HUES64 (cell line): ENCODE measurements around the gene USP34.
"Not testable (repeated sequence)": the region's sequence is repeated elsewhere in the genome, so short reads cannot be mapped to it uniquely, and the experiment has no call there.

Experiments used
- H3K27ac ChIP-seq: 2 replicates; pipeline ENCODE4 v1.7.0; 2013; ENCODE audit warnings: low read depth, low read length, inconsistent platforms
- H3K27me3 ChIP-seq: 2 replicates; pipeline ENCODE4 v1.6.1; 2013; ENCODE audit warnings: mild to moderate bottlenecking, low read length; ENCODE audit not compliant: insufficient read depth
- H3K36me3 ChIP-seq: 2 replicates; pipeline ENCODE4 v1.6.1; 2013; ENCODE audit warnings: mild to moderate bottlenecking, low read length; ENCODE audit not compliant: insufficient read depth
- H3K4me1 ChIP-seq: 2 replicates; pipeline ENCODE4 v1.6.1; 2013; ENCODE audit warnings: mild to moderate bottlenecking, low read length, moderate library complexity; ENCODE audit not compliant: insufficient read depth
- H3K4me3 ChIP-seq: 2 replicates; pipeline ENCODE4 v1.5.1; 2013; ENCODE audit warnings: mild to moderate bottlenecking, low read length, moderate library complexity
- H3K9ac ChIP-seq: 2 replicates; pipeline ENCODE4 v1.6.1; 2013; ENCODE audit warnings: mild to moderate bottlenecking, low read depth, low read length
- H3K9me3 ChIP-seq: 2 replicates; pipeline ENCODE4 v1.6.1; 2013; ENCODE audit warnings: low read depth, low read length; ENCODE audit not compliant: insufficient read depth
- WGBS: fragments of 150-250, 120-280 bp; methylation state at CpG from one replicate; pipeline ENCODE4 v1.1.7; 2013; ENCODE audit warnings: missing lambda C conversion rate; 5-methylcytosine and 5-hydroxymethylcytosine counted together

USP34 gene

DNA sequence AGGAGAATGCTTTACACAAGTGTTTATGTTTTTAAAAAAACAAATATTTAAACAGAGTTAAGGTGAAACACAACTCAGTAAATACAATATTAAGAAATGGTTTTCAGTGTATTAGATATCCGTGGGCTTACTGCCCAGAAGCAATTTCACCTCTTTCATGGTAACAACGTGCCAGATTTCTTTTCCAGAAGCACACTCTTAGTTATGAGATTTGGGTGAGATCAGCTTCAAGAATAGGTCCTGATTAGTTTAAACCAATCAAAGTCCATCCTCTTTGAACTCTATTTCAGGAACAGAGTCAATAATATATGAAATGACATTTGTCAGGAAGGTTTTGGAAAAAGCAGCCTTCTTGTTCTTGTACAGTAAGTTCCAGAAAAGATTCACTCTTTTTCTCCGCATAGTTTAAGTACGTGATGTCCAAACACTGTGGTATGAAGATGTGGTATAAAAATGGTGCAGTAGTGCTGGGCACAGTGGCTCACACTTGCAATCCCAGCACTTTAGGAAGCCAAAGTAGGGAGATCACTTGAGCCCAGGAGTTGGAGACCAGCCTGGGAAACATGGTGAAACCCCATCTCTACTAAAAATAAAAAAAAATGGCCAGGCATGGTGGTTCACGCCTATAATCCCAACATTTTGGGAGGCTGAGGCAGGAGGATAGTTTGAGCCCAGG lies 14.7 kb downstream of the USP34 start:
- Histone ChIP-seq H3K9ac (no peak overlapping the region), H3K4me1 (no peaks in the 10 kb centered on the region), H3K36me3 (no peaks in the 10 kb centered on the region; the same call in 1 of the 2 replicates), H3K9me3 (no peaks in the 10 kb centered on the region), H3K4me3 (no peak overlapping the region), H3K27me3 (no peaks in the 10 kb centered on the region), H3K27ac (no peak overlapping the region)
- WGBS: 95% methylated on average over 5 of the region's 5 CpGs

- not testable (repeated sequence) for H3K27ac ChIP-seq, H3K36me3 ChIP-seq, H3K9me3 ChIP-seq, H3K9ac ChIP-seq, H3K27me3 ChIP-seq, H3K4me1 ChIP-seq, H3K4me3 ChIP-seq
- 93% methylated on average over 8 of the region's 8 CpGs for WGBS
These were observed 15.9 kb downstream of the USP34 start for GRCh38 chr2:61454972-61455371.

DNA sequence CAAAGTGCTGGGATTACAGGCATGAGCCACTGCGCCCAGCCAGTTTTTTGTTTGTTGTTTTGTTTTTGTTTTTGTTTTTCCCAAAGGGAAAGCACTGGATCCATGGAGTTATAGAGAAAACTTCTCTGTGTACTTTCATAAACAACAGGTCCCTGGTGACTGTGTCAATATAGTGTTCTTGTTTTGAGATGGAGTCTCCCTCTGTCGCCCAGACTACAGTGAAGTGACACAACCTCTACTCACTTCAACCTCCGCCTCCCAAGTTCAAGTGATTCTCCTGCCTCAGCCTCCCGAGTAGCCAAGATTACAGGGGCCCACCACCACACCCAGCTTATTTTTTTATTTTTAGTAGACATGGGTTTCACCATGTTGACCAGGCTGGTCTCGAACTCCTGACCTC lies 16.5 kb downstream of the USP34 start:
- 95% methylated on average over 5 of the region's 5 CpGs for WGBS
- Histone ChIP-seq H3K4me3 (no peak overlapping the region), H3K9ac (no peak overlapping the region), H3K4me1 (no peaks in the 10 kb centered on the region), H3K9me3 (no peaks in the 10 kb centered on the region), H3K36me3 (no peaks in the 10 kb centered on the region), H3K27me3 (no peaks in the 10 kb centered on the region), H3K27ac (no peak overlapping the region)

- no peaks in the 10 kb centered on the region for H3K9me3 ChIP-seq
- H3K27me3 ChIP-seq: no peaks in the 10 kb centered on the region
- no peak overlapping the region for H3K27ac ChIP-seq
- no peaks in the 10 kb centered on the region for H3K4me1 ChIP-seq
- H3K4me3 ChIP-seq: no peak overlapping the region
- no peak overlapping the region for H3K9ac ChIP-seq
- H3K36me3 ChIP-seq: peaks cover 4% of the 10 kb centered on the region
- 84% methylated on average over 8 of the region's 8 CpGs for WGBS
These were observed 18.5 kb downstream of the USP34 start for GRCh38 chr2:61452392-61452791.

GRCh38 chr2:61451178-61451577 lies 19.7 kb downstream of the USP34 start:
- Histone ChIP-seq H3K36me3 (peaks cover 4% of the 10 kb centered on the region), H3K4me1 (no peaks in the 10 kb centered on the region)

DNA sequence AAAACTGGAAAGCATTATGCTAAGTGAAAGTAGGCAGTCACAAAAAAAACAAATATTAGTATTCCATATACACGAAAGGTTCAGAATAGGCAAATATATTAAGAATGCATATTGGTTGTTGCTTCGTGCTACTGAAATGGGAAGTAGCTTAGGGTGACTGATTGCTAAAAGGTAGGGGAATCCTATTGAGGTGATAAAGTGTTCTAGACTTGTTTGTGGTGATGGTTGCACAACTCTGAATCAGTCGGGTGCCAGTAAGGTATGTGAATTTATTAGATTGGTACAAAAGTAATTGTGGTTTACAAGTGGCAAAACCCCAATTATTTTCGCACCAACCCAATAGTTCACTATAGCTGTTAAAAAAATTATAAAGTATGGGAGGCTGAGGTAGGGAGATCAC lies 20.7 kb downstream of the USP34 start:
- 98% methylated on average over 3 of the region's 4 CpGs for WGBS

More at GRCh38 chr2:61451178-61451577, 19.7 kb downstream of the USP34 start:
- no peaks in the 10 kb centered on the region for H3K9me3 ChIP-seq
- 96% methylated on average over 8 of the region's 9 CpGs for WGBS
- H3K9ac ChIP-seq: no peak overlapping the region
- H3K4me3 ChIP-seq: no peak overlapping the region
- no peaks in the 10 kb centered on the region for H3K27me3 ChIP-seq
- no peak overlapping the region for H3K27ac ChIP-seq

DNA sequence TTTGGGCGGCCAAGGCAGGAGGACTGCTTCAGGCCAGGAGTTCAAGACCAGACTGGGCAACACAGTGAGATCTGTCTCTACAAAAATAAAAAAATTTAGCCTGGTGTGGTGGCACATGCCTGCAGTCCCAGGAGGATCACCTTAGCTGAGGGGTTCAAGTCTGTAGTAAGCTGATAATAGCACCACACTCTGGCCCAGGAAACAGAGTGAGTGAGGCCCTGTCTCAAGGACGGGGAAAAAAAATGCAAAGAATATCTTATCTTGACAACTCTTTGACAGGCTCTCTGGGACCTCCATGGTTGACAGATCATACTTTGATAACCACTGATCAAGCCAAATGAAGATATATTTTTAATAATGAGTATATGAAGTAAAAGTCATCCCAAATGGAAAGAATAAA lies 22.7 kb downstream of the USP34 start:
- Histone ChIP-seq H3K4me3 (no peak overlapping the region), H3K27me3 (no peaks in the 10 kb centered on the region), H3K27ac (no peak overlapping the region), H3K4me1 (peaks cover 3% of the 10 kb centered on the region; the same call in 1 of the 2 replicates), H3K9ac (no peak overlapping the region), H3K36me3 (peaks cover 4% of the 10 kb centered on the region), H3K9me3 (no peaks in the 10 kb centered on the region)
- 95% methylated on average over 2 of the region's 2 CpGs for WGBS

More for the DNA sequence above, 20.7 kb downstream of the USP34 start:
- H3K9me3 ChIP-seq: no peaks in the 10 kb centered on the region
- no peaks in the 10 kb centered on the region for H3K27me3 ChIP-seq
- H3K36me3 ChIP-seq: peaks cover 4% of the 10 kb centered on the region
- H3K9ac ChIP-seq: no peak overlapping the region
- H3K27ac ChIP-seq: no peak overlapping the region
- no peak overlapping the region for H3K4me3 ChIP-seq
- H3K4me1 ChIP-seq: no peaks in the 10 kb centered on the region

DNA sequence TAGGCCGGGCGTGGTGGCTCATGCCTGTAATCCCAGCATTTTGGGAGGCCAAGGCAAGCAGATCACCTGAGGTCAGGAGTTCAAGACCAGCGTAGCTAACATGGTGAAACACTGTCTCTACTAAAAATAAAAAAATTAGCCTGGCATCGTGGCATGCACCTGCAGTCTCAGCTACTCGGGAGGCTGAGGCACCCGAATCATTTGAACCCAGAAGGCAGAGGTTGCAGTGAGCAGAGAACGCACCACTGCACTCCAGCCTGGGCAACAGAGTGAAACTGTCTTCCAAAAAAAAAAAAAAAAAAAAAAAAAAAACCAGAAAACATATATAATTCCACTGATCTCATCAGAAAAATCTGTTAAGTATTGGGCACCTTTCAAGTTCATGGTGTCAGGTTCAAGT lies 23.9 kb downstream of the USP34 start:
- H3K27me3 ChIP-seq, H3K9me3 ChIP-seq, H3K4me1 ChIP-seq, H3K9ac ChIP-seq, H3K27ac ChIP-seq, H3K36me3 ChIP-seq, H3K4me3 ChIP-seq: not testable (repeated sequence)
- WGBS: 97% methylated on average over 7 of the region's 7 CpGs

GRCh38 chr2:61443342-61444041 lies 27.4 kb downstream of the USP34 start:
- Histone ChIP-seq H3K4me1 (peaks cover 6% of the 10 kb centered on the region; the same call in 1 of the 2 replicates), H3K27me3 (no peaks in the 10 kb centered on the region), H3K9ac (no peak overlapping the region), H3K9me3 (no peaks in the 10 kb centered on the region), H3K4me3 (no peak overlapping the region), H3K27ac (no peak overlapping the region), H3K36me3 (no peaks in the 10 kb centered on the region)
- WGBS: 95% methylated on average over 7 of the region's 7 CpGs

GRCh38 chr2:61439241-61440002 lies 31.5 kb downstream of the USP34 start:
- Histone ChIP-seq H3K27me3 (no peaks in the 10 kb centered on the region), H3K36me3 (no peaks in the 10 kb centered on the region), H3K4me1 (0 out of 2 replicates have a peak, but pooled peaks cover 3% of the 10 kb centered on the region), H3K9me3 (no peaks in the 10 kb centered on the region), H3K9ac (no peak overlapping the region), H3K27ac (no peak overlapping the region), H3K4me3 (no peak overlapping the region)
- 94% methylated on average over 7 of the region's 7 CpGs for WGBS

DNA sequence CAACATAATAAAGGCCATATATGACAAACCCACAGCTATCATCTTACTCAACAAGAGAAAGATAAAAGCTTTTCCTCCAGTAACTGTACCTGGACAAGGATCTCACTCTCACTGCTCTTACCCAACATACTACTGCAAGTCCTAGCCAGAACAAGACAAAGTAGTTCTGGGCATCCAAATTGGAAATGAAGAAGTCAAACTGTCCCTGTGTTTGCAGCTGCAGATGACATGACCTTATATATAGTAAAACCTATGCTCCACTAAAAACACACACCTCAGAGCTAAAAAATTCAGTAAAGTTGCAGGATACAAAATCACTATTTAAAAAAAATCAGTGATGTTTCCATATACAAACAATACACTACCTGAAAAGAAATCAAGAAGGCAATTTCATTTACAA lies 32.2 kb downstream of the USP34 start:
- Histone ChIP-seq H3K27me3 (no peaks in the 10 kb centered on the region), H3K9me3 (no peaks in the 10 kb centered on the region), H3K9ac (no peak overlapping the region), H3K36me3 (no peaks in the 10 kb centered on the region), H3K4me3 (no peak overlapping the region), H3K27ac (no peak overlapping the region), H3K4me1 (0 out of 2 replicates have a peak, but pooled peaks cover 3% of the 10 kb centered on the region)
